ENCODE results near the gene SLC25A44. TPM values are rescaled to one million over a fixed set of nuclear protein-coding genes. Genes with fewer than 3 reads are reported as not detected.

Gene SLC25A44
- total and polyA plus RNA-seq, 8 donors, result 4.9 to 9.9 (median 7.1) TPM

GRCh38 chr1:156232201-156232894 lies 38.4 kb downstream of the SLC25A44 start:
- H3K27me3 ChIP-seq, result no peaks in the 10 kb centered on the region
- no peaks in the 10 kb centered on the region for H3K9me3 ChIP-seq
- H3K4me1 ChIP-seq, result peaks cover 0 to 13% (median 0%) of the 10 kb centered on the region in 4 donors
- DNase-seq, result no peak
- 88 to 95% (median 92%) methylated on average over 12 of the region's 12 CpGs for WGBS, 5 donors
- peaks cover 32 to 85% (median 77%) of the 10 kb centered on the region in 4 donors for H3K36me3 ChIP-seq
- intact Hi-C loops (cut with DNase I; ENCODE audit: low total_unique reads), result no loop called here
- H3K27ac ChIP-seq, result no peak overlapping the region
- no peak overlapping the region for H3K4me3 ChIP-seq
- TF ChIP-seq EP300 (IDR thresholded peaks at IDR 0.05) (no peak), CTCF (IDR thresholded peaks at IDR 0.05) (no peak), POLR2A (IDR thresholded peaks at IDR 0.05) (no peak), POLR2AphosphoS5 (IDR thresholded peaks at IDR 0.05) (no peak)

DNA sequence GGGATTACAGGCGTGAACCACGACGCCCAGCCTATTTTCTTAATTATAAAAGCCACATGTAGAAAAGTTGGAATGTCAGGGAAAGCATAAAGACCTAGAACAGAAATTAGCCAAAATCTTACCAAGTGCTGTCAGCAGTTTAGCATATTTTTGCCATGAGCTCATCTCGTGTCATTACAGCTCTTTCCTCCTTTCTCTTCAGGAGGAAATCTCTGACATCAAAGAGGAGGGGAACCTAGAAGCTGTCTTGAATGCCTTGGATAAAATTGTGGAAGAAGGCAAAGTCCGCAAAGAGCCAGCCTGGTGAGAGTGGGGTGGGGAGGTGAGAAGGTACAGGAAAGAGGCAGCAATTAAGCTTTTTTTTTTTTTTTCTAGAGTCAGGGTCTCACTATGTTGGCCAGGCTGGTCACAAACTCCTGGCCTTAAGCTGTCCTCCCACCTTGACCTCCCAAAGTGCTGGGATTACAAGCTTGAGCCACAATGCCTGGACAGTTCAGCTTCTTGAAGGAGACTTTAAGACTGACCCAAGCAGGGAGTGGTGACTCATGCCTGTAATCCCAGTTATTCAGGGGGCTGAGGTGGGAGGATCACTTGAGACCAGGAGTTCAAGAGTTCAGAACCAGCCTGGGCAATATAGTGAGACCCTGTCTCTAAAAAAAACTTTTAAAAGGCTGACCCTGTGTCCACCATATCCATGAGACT lies 39.7 kb downstream of the SLC25A44 start:
- intact Hi-C loops (cut with DNase I; ENCODE audit: low total_unique reads), result no loop called here
- TF ChIP-seq POLR2A (IDR thresholded peaks at IDR 0.05) (no peak), POLR2AphosphoS5 (IDR thresholded peaks at IDR 0.05) (no peak), EP300 (IDR thresholded peaks at IDR 0.05) (no peak), CTCF (IDR thresholded peaks at IDR 0.05) (no peak)
- H3K4me3 ChIP-seq, result no peak overlapping the region
- 78 to 93% (median 88%) methylated on average over 5 of the region's 5 CpGs for WGBS, 5 donors
- no peak for DNase-seq
- peaks cover 39 to 85% (median 79%) of the 10 kb centered on the region in 4 donors for H3K36me3 ChIP-seq
- no peaks in the 10 kb centered on the region for H3K9me3 ChIP-seq
- H3K27me3 ChIP-seq, result no peaks in the 10 kb centered on the region
- no peak overlapping the region for H3K27ac ChIP-seq
- H3K4me1 ChIP-seq, result peaks cover 0 to 13% (median 0%) of the 10 kb centered on the region in 4 donors

- Histone ChIP-seq H3K36me3 (peaks cover 52 to 95% (median 91%) of the 10 kb centered on the region in 4 donors), H3K9me3 (no peaks in the 10 kb centered on the region), H3K4me3 (no peak overlapping the region), H3K4me1 (no peaks in the 10 kb centered on the region), H3K27ac (no peak overlapping the region), H3K27me3 (no peaks in the 10 kb centered on the region)
- no peak for DNase-seq
- 89 to 95% (median 93%) methylated on average over 5 to 12 of the region's 12 CpGs for WGBS, 5 donors
- intact Hi-C loops (cut with DNase I; ENCODE audit: low total_unique reads), result no loop called here
- TF ChIP-seq EP300 (IDR thresholded peaks at IDR 0.05) (no peak), POLR2AphosphoS5 (IDR thresholded peaks at IDR 0.05) (no peak), POLR2A (IDR thresholded peaks at IDR 0.05) (no peak), CTCF (IDR thresholded peaks at IDR 0.05) (no peak)
These were observed 42.3 kb downstream of the SLC25A44 start for GRCh38 chr1:156236164-156236563.

DNA sequence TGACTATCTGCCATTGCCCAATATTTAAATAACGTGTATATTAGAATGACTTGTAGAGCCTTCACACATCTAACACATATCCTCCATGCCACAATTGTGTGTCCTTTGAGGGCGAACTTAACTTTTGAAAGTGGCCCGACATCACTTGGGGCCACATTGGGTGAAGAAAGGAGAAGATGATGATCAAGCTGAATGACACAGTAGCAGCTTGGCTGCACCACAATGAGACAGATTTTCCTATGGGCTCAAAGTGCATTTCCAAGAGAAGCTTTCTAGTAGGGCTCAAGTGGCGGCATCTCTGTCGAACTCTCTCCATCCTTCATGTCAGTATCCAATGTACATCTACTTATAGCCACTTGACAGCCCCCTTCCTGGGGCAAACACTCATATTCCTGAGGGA lies 44.3 kb downstream of the SLC25A44 start:
- no peak for DNase-seq
- H3K36me3 ChIP-seq, result peaks cover 52 to 91% (median 89%) of the 10 kb centered on the region in 4 donors
- 93 to 97% (median 95%) methylated on average over 5 of the region's 5 CpGs for WGBS, 5 donors
- TF ChIP-seq POLR2AphosphoS5 (IDR thresholded peaks at IDR 0.05) (no peak), CTCF (IDR thresholded peaks at IDR 0.05) (no peak), POLR2A (IDR thresholded peaks at IDR 0.05) (no peak), EP300 (IDR thresholded peaks at IDR 0.05) (no peak)
- H3K4me1 ChIP-seq, result no peaks in the 10 kb centered on the region
- H3K27me3 ChIP-seq, result no peaks in the 10 kb centered on the region
- H3K4me3 ChIP-seq, result no peak overlapping the region
- H3K9me3 ChIP-seq, result no peaks in the 10 kb centered on the region
- H3K27ac ChIP-seq, result no peak overlapping the region
- intact Hi-C loops (cut with DNase I; ENCODE audit: low total_unique reads), result no loop called here

Measured in stomach (tissue), 9 donors.